Activated CD8-positive, alpha-beta memory T cell treated with anti-CD3 and anti-CD28 coated beads, Interleukin-2, amount 50 U/mL, for 48 hours (primary cell): Measurements from ENCODE around the gene HBZ.
"Not testable (repeated sequence)": the region's sequence is repeated elsewhere in the genome, so short reads cannot be mapped to it uniquely, and the experiment has no call there.

Experiments used
- DNase-seq: peaks from one replicate; pipeline ENCODE4 v3.0.0-alpha.2; 2020

HBZ gene

GRCh38 chr16:152141-153128, at the start of gene HBZ:
HBZ (plus strand) TSS chr16:152644; CDS start chr16:152910, 266 bp downstream.
- no peak for DNase-seq

- no peak for DNase-seq
Observed at GRCh38 chr16:104355-104754, 48.1 kb upstream of the HBZ start.

GRCh38 chr16:104928-105327, 47.5 kb upstream of the HBZ start:
- DNase-seq: no peak

- no peak for DNase-seq
Observed at GRCh38 chr16:105521-105920, 46.9 kb upstream of the HBZ start.

GRCh38 chr16:106623-107324, 45.7 kb upstream of the HBZ start:
- DNase-seq: peak; percentile 63

GRCh38 chr16:112153-112840, 40.1 kb upstream of the HBZ start:
- no peak for DNase-seq

GRCh38 chr16:114327-114726, 38.1 kb upstream of the HBZ start:
- DNase-seq: no peak

- DNase-seq: no peak
Observed at GRCh38 chr16:116015-116414, 36.4 kb upstream of the HBZ start.

- peak; percentile 82 for DNase-seq
Observed at GRCh38 chr16:117379-118365, 34.8 kb upstream of the HBZ start.

GRCh38 chr16:118857-119256, 33.6 kb upstream of the HBZ start:
- DNase-seq: no peak

- DNase-seq: no peak
Observed at GRCh38 chr16:119295-119694, 33.1 kb upstream of the HBZ start.

GRCh38 chr16:119835-120491, 32.5 kb upstream of the HBZ start:
- no peak for DNase-seq

- DNase-seq: no peak
Observed at GRCh38 chr16:120756-121155, 31.7 kb upstream of the HBZ start.

GRCh38 chr16:122361-122760, 30.1 kb upstream of the HBZ start:
- DNase-seq: no peak

GRCh38 chr16:123558-124350, 28.7 kb upstream of the HBZ start:
- not testable (repeated sequence) for DNase-seq

- no peak for DNase-seq
Observed at GRCh38 chr16:125011-125410, 27.4 kb upstream of the HBZ start.

GRCh38 chr16:129075-129474, 23.4 kb upstream of the HBZ start:
- no peak for DNase-seq

- no peak for DNase-seq
Observed at GRCh38 chr16:130533-131173, 21.8 kb upstream of the HBZ start.

GRCh38 chr16:132120-132519, 20.3 kb upstream of the HBZ start:
- DNase-seq: no peak

- DNase-seq: no peak
Observed at GRCh38 chr16:133716-134115, 18.7 kb upstream of the HBZ start.
